Measurements from ENCODE around the gene UTP14C. TPM values are rescaled to one million over a fixed set of nuclear protein-coding genes. Genes with fewer than 3 reads are reported as not detected.

Gene UTP14C
- total and polyA plus RNA-seq, 8 donors, result 16.9 to 33.4 (median 31.5) TPM

- Histone ChIP-seq H3K4me1 (peaks cover 3 to 16% of the 10 kb centered on the region in 2 donors), H3K27ac (no peak overlapping the region), H3K27me3 (no peaks in the 10 kb centered on the region), H3K9me3 (no peaks in the 10 kb centered on the region), H3K4me3 (no peak overlapping the region), H3K36me3 (no peaks in the 10 kb centered on the region)
- ATAC-seq, result no peak
- intact Hi-C loops (cut with DNase I), result no loop called here
- TF ChIP-seq CTCF (IDR thresholded peaks at IDR 0.05), result no peak
- no peak for DNase-seq
These were observed 26.7 kb upstream of the UTP14C start for GRCh38 chr13:51997641-51998330.

DNA sequence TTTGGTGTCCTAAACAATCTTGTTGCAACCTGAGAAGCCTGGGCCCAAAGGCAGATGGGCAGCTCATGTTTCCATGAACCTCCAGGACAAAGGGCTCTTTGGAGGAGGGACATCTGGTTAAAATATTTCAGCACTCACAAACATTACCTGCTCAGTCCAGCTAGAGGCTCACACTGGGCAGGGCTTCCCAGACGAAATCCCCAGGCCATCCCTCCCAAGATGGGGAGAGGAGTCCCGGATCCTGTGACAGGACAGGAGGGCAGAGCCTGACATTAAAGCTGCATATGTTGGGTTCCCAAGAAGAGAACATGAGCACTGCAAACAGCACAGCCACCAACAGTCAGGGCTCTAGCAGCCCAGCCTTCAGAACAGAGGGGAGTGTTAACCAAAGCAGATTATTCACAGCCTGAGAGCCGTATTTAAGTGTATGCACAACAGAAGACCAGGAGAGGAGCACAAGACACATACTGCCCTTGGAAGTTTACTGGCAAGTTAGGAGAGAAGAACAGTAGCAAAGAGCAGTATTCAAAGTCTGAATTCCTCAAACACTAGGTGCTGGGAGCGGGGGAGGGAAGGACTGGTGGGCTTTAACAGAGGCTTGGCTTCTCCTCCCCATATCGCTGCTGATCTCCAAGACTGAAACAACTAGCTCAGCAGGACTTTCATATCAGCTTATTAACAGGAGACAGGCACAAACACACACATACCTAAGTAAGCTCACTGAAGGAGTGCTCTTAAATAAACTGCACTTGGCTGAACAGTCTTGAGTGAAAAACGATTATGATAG lies 25.6 kb upstream of the UTP14C start:
- no peak overlapping the region for H3K4me3 ChIP-seq
- H3K27ac ChIP-seq, result no peak overlapping the region
- ATAC-seq (peak; percentile 52), DNase-seq (no peak)
- no peaks in the 10 kb centered on the region for H3K27me3 ChIP-seq
- H3K36me3 ChIP-seq, result no peaks in the 10 kb centered on the region
- TF ChIP-seq CTCF (IDR thresholded peaks at IDR 0.05), result no peak
- intact Hi-C loops (cut with DNase I), result no loop called here
- H3K9me3 ChIP-seq, result no peaks in the 10 kb centered on the region
- peaks cover 3 to 16% of the 10 kb centered on the region in 2 donors for H3K4me1 ChIP-seq

DNA sequence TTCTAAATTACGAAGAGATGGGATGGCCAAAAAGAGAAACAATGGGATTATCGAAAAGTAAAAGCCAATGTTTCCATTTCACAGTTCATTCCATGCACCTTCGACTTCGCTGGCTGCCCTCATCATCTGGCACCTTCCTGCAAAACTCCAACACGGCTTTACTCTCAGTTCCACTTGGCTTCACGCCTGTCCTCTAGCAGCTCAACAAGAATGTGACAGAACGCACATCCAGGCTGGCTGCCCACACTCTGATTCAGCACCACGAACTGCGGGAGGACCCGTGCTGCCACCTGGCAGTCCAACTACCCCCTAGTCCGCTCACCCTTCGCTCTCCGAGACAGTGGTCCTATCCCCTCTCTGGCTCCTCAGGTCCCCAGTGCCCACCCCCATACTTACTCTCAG lies 25.0 kb upstream of the UTP14C start:
- no peak for TF ChIP-seq CTCF (IDR thresholded peaks at IDR 0.05)
- intact Hi-C loops (cut with DNase I), result no loop called here
- no peak overlapping the region for H3K4me3 ChIP-seq
- peaks cover 3 to 16% of the 10 kb centered on the region in 2 donors for H3K4me1 ChIP-seq
- peak; percentile 61 for ATAC-seq
- H3K27ac ChIP-seq, result no peak overlapping the region
- no peaks in the 10 kb centered on the region for H3K36me3 ChIP-seq
- H3K27me3 ChIP-seq, result no peaks in the 10 kb centered on the region
- peak in 3 of 4 donors; percentile 31 to 43 (median 37) for DNase-seq
- H3K9me3 ChIP-seq, result no peaks in the 10 kb centered on the region

DNA sequence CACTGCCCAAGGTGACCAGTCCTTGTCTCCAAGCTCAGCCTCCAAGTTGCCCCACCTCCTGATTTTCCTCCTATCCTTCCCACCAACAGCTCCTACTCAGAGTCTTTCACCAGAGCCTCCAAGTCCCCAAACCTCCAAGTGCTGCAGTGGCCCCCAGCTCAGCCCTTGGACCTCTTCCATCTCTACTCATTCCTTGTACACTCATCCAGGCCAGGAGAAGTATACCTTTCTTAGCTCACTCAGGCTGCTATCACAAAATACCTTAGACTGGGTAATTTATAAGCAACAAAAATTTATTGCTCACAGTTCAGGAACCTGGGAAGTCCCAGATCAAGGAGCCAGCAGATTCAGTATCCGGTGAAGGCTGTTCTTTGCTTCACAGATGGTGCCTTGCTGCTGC lies 24.6 kb upstream of the UTP14C start:
- ATAC-seq (no peak), DNase-seq (no peak)
- Histone ChIP-seq H3K4me1 (peaks cover 3 to 14% of the 10 kb centered on the region in 2 donors), H3K4me3 (no peak overlapping the region), H3K9me3 (no peaks in the 10 kb centered on the region), H3K36me3 (no peaks in the 10 kb centered on the region), H3K27ac (no peak overlapping the region), H3K27me3 (no peaks in the 10 kb centered on the region)
- intact Hi-C loops (cut with DNase I), result loop anchor here in 1 of 2 donors (5.0 kb wide), 1 partner anchor 127 kb away; the partner anchor contains the start of gene NEK5
- TF ChIP-seq CTCF (IDR thresholded peaks at IDR 0.05), result no peak

GRCh38 chr13:52001120-52001731 lies 23.3 kb upstream of the UTP14C start:
- Histone ChIP-seq H3K9me3 (no peaks in the 10 kb centered on the region), H3K4me1 (peaks cover 0 to under 1% of the 10 kb centered on the region in 2 donors), H3K27me3 (no peaks in the 10 kb centered on the region), H3K4me3 (no peak overlapping the region), H3K27ac (no peak overlapping the region), H3K36me3 (no peaks in the 10 kb centered on the region)
- ATAC-seq (peak; percentile 78), DNase-seq (no peak)
- TF ChIP-seq CTCF (IDR thresholded peaks at IDR 0.05), result peak; percentile 71 to 75
- intact Hi-C loops (cut with DNase I), result loop anchor here in 1 of 2 donors (5.0 kb wide), 1 partner anchor 126 kb away; the partner anchor contains the start of gene NEK5
